NT2/D1 (cell line): ENCODE data around the gene HDHD3.

Experiments
- SUZ12 ChIP-seq: IDR thresholded peaks from 2 replicates; pipeline ENCODE4 v1.6.1; 2011; ENCODE audit not compliant: insufficient read length, insufficient read depth; ENCODE audit errors: extremely low read depth
- YY1 ChIP-seq: IDR thresholded peaks from 2 replicates; pipeline ENCODE4 v1.6.1; 2011; ENCODE audit not compliant: insufficient read length, insufficient read depth
- ZNF274 ChIP-seq: IDR thresholded peaks from 2 replicates; pipeline ENCODE4 v1.6.1; 2011; ENCODE audit warnings: mild to moderate bottlenecking, low read depth, low read length

DNA sequence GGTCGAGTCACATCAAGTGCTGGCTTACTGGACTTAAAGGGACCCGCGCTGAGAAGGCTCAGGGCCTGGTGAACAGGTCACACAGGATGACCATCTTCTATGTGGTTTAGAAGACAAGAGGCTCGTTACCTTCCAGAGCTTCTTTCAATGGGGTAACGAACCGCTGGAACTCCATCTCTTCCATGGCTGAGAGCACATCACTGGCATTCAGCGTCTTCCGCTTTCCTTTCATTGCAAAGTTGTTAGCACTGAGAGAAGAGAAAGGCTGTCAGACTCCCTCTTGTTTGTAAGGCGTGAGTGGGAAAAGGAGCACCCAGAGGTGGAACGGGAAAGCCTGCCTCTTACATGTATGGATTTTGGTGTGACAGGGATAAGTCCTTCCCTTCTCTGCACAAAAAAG, 32.7 kb upstream of the HDHD3 start:
- TF ChIP-seq ZNF274 (no peak), YY1 (no peak), SUZ12 (no peak)
